Measurements from ENCODE around the gene TRIM72.

Gene TRIM72

GRCh38 chr16:31267332-31268032 lies 53.6 kb downstream of the TRIM72 start:
- WGBS (ENCODE audit: extremely low coverage, insufficient coverage, insufficient read length): no CpG with 5 or more reads among the region's 8 CpGs
- H3K27ac ChIP-seq (ENCODE audit: low read depth, low read length): no peak overlapping the region

GRCh38 chr16:31268033-31268365 lies 54.1 kb downstream of the TRIM72 start:
- no peaks in the 10 kb centered on the region for H3K9me3 ChIP-seq (ENCODE audit: insufficient read depth, low read depth, low read length)
- H3K36me3 ChIP-seq (ENCODE audit: control insufficient read depth in 1 of 2, insufficient read depth in 2 of 2, low read length in 2 of 2): no peaks in the 10 kb centered on the region
- H3K79me1 ChIP-seq (ENCODE audit: low read length): no peaks in the 10 kb centered on the region
- H3K9ac ChIP-seq (ENCODE audit: low read length): no peak overlapping the region
- no peak overlapping the region for H2BK120ac ChIP-seq (ENCODE audit: insufficient read depth, low read length, poor library complexity)
- no peaks in the 10 kb centered on the region for H3K4me1 ChIP-seq (ENCODE audit: control insufficient read depth in 1 of 2, insufficient read depth in 2 of 2, low read length in 2 of 2)
- no CpG with 5 or more reads among the region's 3 CpGs for WGBS (ENCODE audit: extremely low coverage, insufficient coverage, insufficient read length)
- no peak overlapping the region for H3K4me2 ChIP-seq (ENCODE audit: low read length)
- H3K79me2 ChIP-seq (ENCODE audit: control insufficient read depth, insufficient read depth, low read length, poor library complexity): no peaks in the 10 kb centered on the region
- H4K12ac ChIP-seq (ENCODE audit: low read depth, low read length): no peak overlapping the region
- no peaks in the 10 kb centered on the region for H3K27me3 ChIP-seq (ENCODE audit: insufficient read depth, low read length)
- no peak overlapping the region for H3K14ac ChIP-seq (ENCODE audit: low read length)
- H2BK12ac ChIP-seq (ENCODE audit: low read length): no peak overlapping the region
- no peak overlapping the region for H2BK5ac ChIP-seq (ENCODE audit: low read depth, low read length, poor library complexity)
- no peak overlapping the region for H4K91ac ChIP-seq (ENCODE audit: low read depth, low read length)
- no peak overlapping the region for H3K4ac ChIP-seq (ENCODE audit: low read depth, low read length)
- no peak overlapping the region for H3K23ac ChIP-seq (ENCODE audit: low read length)
- no peak overlapping the region for H3K4me3 ChIP-seq (ENCODE audit: low read depth, low read length)
- no peak overlapping the region for H3K18ac ChIP-seq (ENCODE audit: low read length)
- no peak for DNase-seq
- H3K27ac ChIP-seq (ENCODE audit: low read depth, low read length): no peak overlapping the region
- H2AK5ac ChIP-seq (ENCODE audit: low read length): no peak overlapping the region
- H4K8ac ChIP-seq (ENCODE audit: low read depth, low read length): no peak overlapping the region
- H2AFZ ChIP-seq (ENCODE audit: insufficient read depth, low read length, poor library complexity): no peak overlapping the region

More at GRCh38 chr16:31267332-31268032, 53.6 kb downstream of the TRIM72 start:
- Histone ChIP-seq H3K79me1 (ENCODE audit: low read length) (no peaks in the 10 kb centered on the region), H2AK5ac (ENCODE audit: low read length) (no peak overlapping the region), H3K4me2 (ENCODE audit: low read length) (no peak overlapping the region), H3K18ac (ENCODE audit: low read length) (no peak overlapping the region), H2BK5ac (ENCODE audit: low read depth, low read length, poor library complexity) (no peak overlapping the region), H3K9me3 (ENCODE audit: insufficient read depth, low read depth, low read length) (no peaks in the 10 kb centered on the region), H2BK120ac (ENCODE audit: insufficient read depth, low read length, poor library complexity) (no peak overlapping the region), H4K12ac (ENCODE audit: low read depth, low read length) (no peak overlapping the region), H3K36me3 (ENCODE audit: control insufficient read depth in 1 of 2, insufficient read depth in 2 of 2, low read length in 2 of 2) (no peaks in the 10 kb centered on the region), H3K4ac (ENCODE audit: low read depth, low read length) (no peak overlapping the region), H2BK12ac (ENCODE audit: low read length) (no peak overlapping the region), H3K14ac (ENCODE audit: low read length) (no peak overlapping the region), H3K27me3 (ENCODE audit: insufficient read depth, low read length) (no peaks in the 10 kb centered on the region), H3K79me2 (ENCODE audit: control insufficient read depth, insufficient read depth, low read length, poor library complexity) (no peaks in the 10 kb centered on the region), H4K91ac (ENCODE audit: low read depth, low read length) (no peak overlapping the region), H3K4me1 (ENCODE audit: control insufficient read depth in 1 of 2, insufficient read depth in 2 of 2, low read length in 2 of 2) (no peaks in the 10 kb centered on the region), H2AFZ (ENCODE audit: insufficient read depth, low read length, poor library complexity) (no peak overlapping the region), H3K9ac (ENCODE audit: low read length) (no peak overlapping the region), H3K23ac (ENCODE audit: low read length) (no peak overlapping the region), H4K8ac (ENCODE audit: low read depth, low read length) (no peak overlapping the region), H3K4me3 (ENCODE audit: low read depth, low read length) (no peak overlapping the region)
- DNase-seq: peak in 1 of 2 donors; percentile 59

- H3K79me2 ChIP-seq (ENCODE audit: control insufficient read depth, insufficient read depth, low read length, poor library complexity): no peaks in the 10 kb centered on the region
- H3K36me3 ChIP-seq (ENCODE audit: control insufficient read depth in 1 of 2, insufficient read depth in 2 of 2, low read length in 2 of 2): no peaks in the 10 kb centered on the region
- no CpG with 5 or more reads among the region's 10 CpGs for WGBS (ENCODE audit: extremely low coverage, insufficient coverage, insufficient read length)
- no peak overlapping the region for H3K27ac ChIP-seq (ENCODE audit: low read depth, low read length)
- no peak for DNase-seq
- H3K4me3 ChIP-seq (ENCODE audit: low read depth, low read length): no peak overlapping the region
- H3K23ac ChIP-seq (ENCODE audit: low read length): no peak overlapping the region
- H3K79me1 ChIP-seq (ENCODE audit: low read length): no peaks in the 10 kb centered on the region
- H2AK5ac ChIP-seq (ENCODE audit: low read length): no peak overlapping the region
- no peaks in the 10 kb centered on the region for H3K27me3 ChIP-seq (ENCODE audit: insufficient read depth, low read length)
- H2BK120ac ChIP-seq (ENCODE audit: insufficient read depth, low read length, poor library complexity): no peak overlapping the region
- no peak overlapping the region for H2BK5ac ChIP-seq (ENCODE audit: low read depth, low read length, poor library complexity)
- H4K91ac ChIP-seq (ENCODE audit: low read depth, low read length): no peak overlapping the region
- H2AFZ ChIP-seq (ENCODE audit: insufficient read depth, low read length, poor library complexity): no peak overlapping the region
- no peak overlapping the region for H3K14ac ChIP-seq (ENCODE audit: low read length)
- no peak overlapping the region for H3K4me2 ChIP-seq (ENCODE audit: low read length)
- no peak overlapping the region for H3K18ac ChIP-seq (ENCODE audit: low read length)
- no peak overlapping the region for H3K9ac ChIP-seq (ENCODE audit: low read length)
- H4K12ac ChIP-seq (ENCODE audit: low read depth, low read length): no peak overlapping the region
- H3K4me1 ChIP-seq (ENCODE audit: control insufficient read depth in 1 of 2, insufficient read depth in 2 of 2, low read length in 2 of 2): no peaks in the 10 kb centered on the region
- no peak overlapping the region for H3K4ac ChIP-seq (ENCODE audit: low read depth, low read length)
- H4K8ac ChIP-seq (ENCODE audit: low read depth, low read length): no peak overlapping the region
- H3K9me3 ChIP-seq (ENCODE audit: insufficient read depth, low read depth, low read length): no peaks in the 10 kb centered on the region
- no peak overlapping the region for H2BK12ac ChIP-seq (ENCODE audit: low read length)
Observed at GRCh38 chr16:31268891-31269290, 55.0 kb downstream of the TRIM72 start.

GRCh38 chr16:31269541-31269940 lies 55.6 kb downstream of the TRIM72 start:
- Histone ChIP-seq H3K18ac (ENCODE audit: low read length) (no peak overlapping the region), H3K4me2 (ENCODE audit: low read length) (no peak overlapping the region), H3K23ac (ENCODE audit: low read length) (no peak overlapping the region), H3K27me3 (ENCODE audit: insufficient read depth, low read length) (no peaks in the 10 kb centered on the region), H2AK5ac (ENCODE audit: low read length) (no peak overlapping the region), H3K27ac (ENCODE audit: low read depth, low read length) (no peak overlapping the region), H4K8ac (ENCODE audit: low read depth, low read length) (no peak overlapping the region), H3K4me3 (ENCODE audit: low read depth, low read length) (no peak overlapping the region), H2BK12ac (ENCODE audit: low read length) (no peak overlapping the region), H4K91ac (ENCODE audit: low read depth, low read length) (no peak overlapping the region), H3K9ac (ENCODE audit: low read length) (no peak overlapping the region), H3K4ac (ENCODE audit: low read depth, low read length) (no peak overlapping the region), H3K14ac (ENCODE audit: low read length) (no peak overlapping the region), H2AFZ (ENCODE audit: insufficient read depth, low read length, poor library complexity) (no peak overlapping the region), H4K12ac (ENCODE audit: low read depth, low read length) (no peak overlapping the region), H3K79me1 (ENCODE audit: low read length) (no peaks in the 10 kb centered on the region), H3K9me3 (ENCODE audit: insufficient read depth, low read depth, low read length) (no peaks in the 10 kb centered on the region), H2BK5ac (ENCODE audit: low read depth, low read length, poor library complexity) (no peak overlapping the region), H2BK120ac (ENCODE audit: insufficient read depth, low read length, poor library complexity) (no peak overlapping the region), H3K4me1 (ENCODE audit: control insufficient read depth in 1 of 2, insufficient read depth in 2 of 2, low read length in 2 of 2) (no peaks in the 10 kb centered on the region), H3K79me2 (ENCODE audit: control insufficient read depth, insufficient read depth, low read length, poor library complexity) (no peaks in the 10 kb centered on the region), H3K36me3 (ENCODE audit: control insufficient read depth in 1 of 2, insufficient read depth in 2 of 2, low read length in 2 of 2) (no peaks in the 10 kb centered on the region)
- DNase-seq: no peak
- WGBS (ENCODE audit: extremely low coverage, insufficient coverage, insufficient read length): no CpG with 5 or more reads among the region's 2 CpGs

Data from trophoblast cell (in vitro differentiated cells and primary cell).